ENCODE results near the gene FNBP1L. TPM values are rescaled to one million over a fixed set of nuclear protein-coding genes. Genes with fewer than 3 reads are reported as not detected.

The FNBP1L gene
- total RNA-seq, 1 donor from 2014 or later = 162 TPM

GRCh38 chr1:93603601-93604000 lies 155.7 kb downstream of the FNBP1L start:
- Mint-ChIP-seq H3K36me3 (peaks cover 24% of the 10 kb centered on the region), H3K4me3 (no peak overlapping the region), H3K9me3 (peaks cover 17% of the 10 kb centered on the region), H3K27ac (no peak overlapping the region), H3K27me3 (ENCODE audit: insufficient read depth, low read depth) (peaks cover 3% of the 10 kb centered on the region), H3K4me1 (peaks cover 6% of the 10 kb centered on the region)
- Histone ChIP-seq H3K27me3 (no peaks in the 10 kb centered on the region), H3K9ac (no peak overlapping the region), H3K4me3 (no peak overlapping the region), H2AFZ (replicated peaks) (no peak overlapping the region), H3K9me3 (ENCODE audit: low read depth) (no peaks in the 10 kb centered on the region), H3K4me2 (no peak overlapping the region), H4K20me1 (ENCODE audit: low read depth) (no peaks in the 10 kb centered on the region), H3K79me2 (ENCODE audit: low read depth) (no peaks in the 10 kb centered on the region), H3F3A (ENCODE audit: low read depth) (no peaks in the 10 kb centered on the region), H3K36me3 (no peaks in the 10 kb centered on the region), H3K4me1 (peaks cover 4% of the 10 kb centered on the region), H3K27ac (no peak overlapping the region)
- DNase-seq (ENCODE audit: low spot score) = no peak
- no peak for TF ChIP-seq CTCF (IDR thresholded peaks at IDR 0.05)
- TF ChIP-seq EZH2phosphoT487 (IDR thresholded peaks at IDR 0.05) = no peak
- no peak for TF ChIP-seq EZH2 (IDR thresholded peaks at IDR 0.05)

Small RNA genes within 50 kb of the gene (small RNA-seq; reads per million reads assigned to genes)
- gene RNA5SP53 = 0.07 reads per million

Other genes starting within 250 kb of the FNBP1L start
- 55.3 and 78.3 TPM in 2 replicates for gene DR1, start 102.2 kb upstream of the FNBP1L start, total RNA-seq (ENCODE audit: low replicate concordance)
- gene BCAR3, start 233.7 kb downstream of the FNBP1L start, total RNA-seq (ENCODE audit: low replicate concordance) = 11.7 and 12.4 TPM in 2 replicates

Data from neural progenitor cell (in vitro differentiated cells).